GM23338 (cell line): ENCODE measurements around the gene SHISAL1. TPM values are rescaled to one million over a fixed set of nuclear protein-coding genes. Genes with fewer than 3 reads are reported as not detected.

Experiments
- ATAC-seq: fragments of 200-7000 bp; cut with Tn5 transposase; 3 replicates; pipeline ENCODE4 v1.9.1; 2020
- DNase-seq: peaks from one replicate; pipeline ENCODE4 v3.0.0-alpha.2; 2015; ENCODE audit warnings: low spot score
- H2AFZ ChIP-seq: fragments of 200-600 bp; sonication (generic); 2 replicates; pipeline ENCODE4 v1.8.0; 2016; ENCODE audit warnings: antibody characterized with exemption, mild to moderate bottlenecking, moderate library complexity
- H3F3A ChIP-seq: fragments of 200-600 bp; sonication (generic); replicated peaks from 2 replicates; pipeline ENCODE4 v1.8.0; 2017; ENCODE audit warnings: antibody characterized with exemption, mixed run types, low read depth
- H3K27ac ChIP-seq: fragments of 200-600 bp; sonication (generic); 2 replicates; pipeline ENCODE4 v1.6.1; 2016; ENCODE audit warnings: low read depth
- H3K27me3 ChIP-seq: fragments of 200-600 bp; sonication (generic); 2 replicates; pipeline ENCODE4 v1.8.0; 2016; ENCODE audit warnings: mild to moderate bottlenecking, mixed run types, moderate library complexity; ENCODE audit not compliant: insufficient read depth
- H3K36me3 ChIP-seq: fragments of 200-600 bp; sonication (generic); 2 replicates; pipeline ENCODE4 v1.8.0; 2016; ENCODE audit warnings: mild to moderate bottlenecking; ENCODE audit not compliant: insufficient read depth
- H3K4me1 ChIP-seq: fragments of 200-600 bp; sonication (generic); 2 replicates; pipeline ENCODE4 v1.8.0; 2016; ENCODE audit warnings: mild to moderate bottlenecking, moderate library complexity; ENCODE audit not compliant: insufficient read depth
- H3K4me2 ChIP-seq: fragments of 200-600 bp; sonication (generic); 2 replicates; pipeline ENCODE4 v1.7.1; 2017; ENCODE audit warnings: mixed run types
- H3K4me3 ChIP-seq: fragments of 200-600 bp; sonication (generic); 2 replicates; pipeline ENCODE4 v1.6.1; 2016; ENCODE audit warnings: mixed run types
- H3K79me2 ChIP-seq: fragments of 200-600 bp; sonication (generic); replicated peaks from 2 replicates; pipeline ENCODE4 v1.8.0; 2017; ENCODE audit warnings: mild to moderate bottlenecking; ENCODE audit not compliant: insufficient read depth
- H3K9me2 ChIP-seq: fragments of 200-600 bp; sonication (generic); 2 replicates; pipeline ENCODE4 v1.8.0; 2017; ENCODE audit not compliant: insufficient read depth
- H4K20me1 ChIP-seq: fragments of 200-600 bp; sonication (generic); replicated peaks from 2 replicates; pipeline ENCODE4 v1.8.0; 2017; ENCODE audit warnings: mild to moderate bottlenecking; ENCODE audit not compliant: insufficient read depth
- H3K27ac Mint-ChIP-seq: 2 replicates; pipeline ENCODE4 v1.8.0; 2020; ENCODE audit warnings: inconsistent platforms, mild to moderate bottlenecking, moderate library complexity, mixed read lengths
- H3K27me3 Mint-ChIP-seq: 3 replicates; pipeline ENCODE4 v1.8.0; 2022; ENCODE audit warnings: low read depth, mild to moderate bottlenecking, moderate library complexity, mixed read lengths, inconsistent platforms; ENCODE audit not compliant: insufficient read depth, poor library complexity
- H3K36me3 Mint-ChIP-seq: 3 replicates; pipeline ENCODE4 v1.8.0; 2021; ENCODE audit warnings: low read depth, mild to moderate bottlenecking, inconsistent platforms, moderate library complexity, mixed read lengths
- H3K4me1 Mint-ChIP-seq: 3 replicates; pipeline ENCODE4 v1.8.0; 2020; ENCODE audit warnings: mild to moderate bottlenecking, inconsistent platforms, mixed read lengths
- H3K4me3 Mint-ChIP-seq: 3 replicates; pipeline ENCODE4 v1.8.0; 2021; ENCODE audit warnings: moderate library complexity, mild to moderate bottlenecking, inconsistent platforms, mixed read lengths
- H3K9me3 Mint-ChIP-seq: 3 replicates; pipeline ENCODE4 v1.8.0; 2020; ENCODE audit warnings: moderate library complexity, mild to moderate bottlenecking, inconsistent platforms, mixed read lengths
- CREB1 ChIP-seq: fragments of 250-450 bp; sonication (Bioruptor Pico); IDR thresholded peaks from 2 replicates; pipeline ENCODE4 v1.5.0; 2020; ENCODE audit warnings: low read depth, mild to moderate bottlenecking, moderate library complexity
- EZH2phosphoT487 ChIP-seq: fragments of 200-600 bp; sonication (generic); IDR thresholded peaks from one replicate; pipeline ENCODE4 v1.8.1; 2018; ENCODE audit warnings: antibody characterized with exemption; ENCODE audit not compliant: unreplicated experiment
- JUNB ChIP-seq: IDR thresholded peaks from one replicate; pipeline ENCODE4 v1.6.1; 2016; ENCODE audit warnings: antibody characterized with exemption; ENCODE audit not compliant: unreplicated experiment
- POLR2AphosphoS5 ChIP-seq: IDR thresholded peaks from 2 replicates; pipeline ENCODE4 v1.6.1; 2016; ENCODE audit warnings: antibody characterized with exemption, low read depth
- STAT1 ChIP-seq: IDR thresholded peaks from one replicate; pipeline ENCODE4 v1.6.1; 2016; ENCODE audit warnings: antibody characterized with exemption; ENCODE audit not compliant: unreplicated experiment
- ZNF114 ChIP-seq: fragments of 250-450 bp; sonication (Bioruptor Pico); IDR thresholded peaks from 2 replicates; pipeline ENCODE4 v1.5.0; 2020; ENCODE audit warnings: mild to moderate bottlenecking, moderate library complexity
- polyA plus RNA-seq: library from polyadenylated mRNA; unstranded; fragments of >200 nt; fragmentation: Nextera tagmentation; extraction: Ambion mirVana; gene quantifications from 2 replicates; pipeline ENCODE4 v1.2.1, GENCODE V29; 2016
- total RNA-seq: library from RNA; depleted of rRNA; stranded (reverse); fragments of >200 nt; shearing (Covaris generic); gene quantifications from 2 replicates; pipeline ENCODE4 v1.2.3, GENCODE V29; 2014
- TF ChIP-seq, protein P1 (sequence below), 2 experiments: fragments of 200-600 bp in 1 of 2; sonication (generic) in 1 of 2; conservative IDR thresholded peaks; 2 replicates each; pipeline versions ENCODE4 v1.5.1 to v1.6.1; 2016 to 2017; ENCODE audit warnings: antibody characterized with exemption in 2 of 2, low read depth in 2 of 2, mild to moderate bottlenecking in 2 of 2, moderate library complexity in 1 of 2
- TF ChIP-seq, protein P2 (sequence below): fragments of 250-450 bp; sonication (Bioruptor Pico); IDR thresholded peaks from 2 replicates; pipeline ENCODE4 v1.5.0; 2020; ENCODE audit warnings: mild to moderate bottlenecking, moderate library complexity
- TF ChIP-seq, protein P3 (sequence below): IDR thresholded peaks from one replicate; pipeline ENCODE4 v1.6.1; 2018; ENCODE audit warnings: antibody characterized with exemption; ENCODE audit not compliant: unreplicated experiment

The SHISAL1 gene
- total and polyA plus RNA-seq, 2 experiments from 2014 or later: 0.71 to 3.4 TPM

DNA sequence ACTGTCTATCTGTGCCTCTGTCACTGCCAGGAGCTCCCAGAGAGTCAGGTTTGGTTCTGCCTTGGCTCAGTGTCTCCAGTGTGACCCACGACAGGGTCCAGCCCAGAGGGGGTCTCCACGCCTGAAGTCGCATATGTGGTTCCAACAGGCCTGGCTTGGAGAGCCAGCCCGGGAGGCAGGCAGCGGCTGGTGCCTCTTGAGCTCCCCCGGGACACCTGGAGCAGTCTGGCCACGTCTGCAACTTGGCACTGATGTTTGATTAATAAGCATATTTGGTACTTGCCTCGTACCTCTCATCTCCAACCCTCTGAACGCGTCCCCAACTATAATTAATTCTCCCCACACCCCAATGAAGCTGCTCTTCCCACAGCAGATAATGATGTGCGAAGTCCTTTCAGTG lies 31.7 kb upstream of the SHISAL1 start:
- H3K4me2 ChIP-seq: no peak overlapping the region
- Mint-ChIP-seq H3K4me1 (peaks cover 4% of the 10 kb centered on the region; the same call in 2 of the 3 replicates), H3K27me3 (peaks cover 6% of the 10 kb centered on the region), H3K27ac (no peak overlapping the region), H3K36me3 (no peaks in the 10 kb centered on the region; the same call in 2 of the 3 replicates), H3K4me3 (no peak overlapping the region), H3K9me3 (no peaks in the 10 kb centered on the region)
- no peaks in the 10 kb centered on the region for H3K27me3 ChIP-seq
- no peak overlapping the region for H2AFZ ChIP-seq
- H3K79me2 ChIP-seq: no peaks in the 10 kb centered on the region
- H4K20me1 ChIP-seq: no peaks in the 10 kb centered on the region
- H3K4me3 ChIP-seq: no peak overlapping the region
- H3K27ac ChIP-seq: no peak overlapping the region
- H3K4me1 ChIP-seq: no peaks in the 10 kb centered on the region
- ATAC-seq (no peak), DNase-seq (no peak)
- H3K9me2 ChIP-seq: no peaks in the 10 kb centered on the region
- no peaks in the 10 kb centered on the region for H3F3A ChIP-seq
- TF ChIP-seq STAT1 (no peak), CREB1 (CRISPR knock-in tag) (no peak), EZH2phosphoT487 (no peak), POLR2AphosphoS5 (no peak), JUNB (no peak), ZNF114 (CRISPR knock-in tag) (no peak)
- TF ChIP-seq, protein P1, sequence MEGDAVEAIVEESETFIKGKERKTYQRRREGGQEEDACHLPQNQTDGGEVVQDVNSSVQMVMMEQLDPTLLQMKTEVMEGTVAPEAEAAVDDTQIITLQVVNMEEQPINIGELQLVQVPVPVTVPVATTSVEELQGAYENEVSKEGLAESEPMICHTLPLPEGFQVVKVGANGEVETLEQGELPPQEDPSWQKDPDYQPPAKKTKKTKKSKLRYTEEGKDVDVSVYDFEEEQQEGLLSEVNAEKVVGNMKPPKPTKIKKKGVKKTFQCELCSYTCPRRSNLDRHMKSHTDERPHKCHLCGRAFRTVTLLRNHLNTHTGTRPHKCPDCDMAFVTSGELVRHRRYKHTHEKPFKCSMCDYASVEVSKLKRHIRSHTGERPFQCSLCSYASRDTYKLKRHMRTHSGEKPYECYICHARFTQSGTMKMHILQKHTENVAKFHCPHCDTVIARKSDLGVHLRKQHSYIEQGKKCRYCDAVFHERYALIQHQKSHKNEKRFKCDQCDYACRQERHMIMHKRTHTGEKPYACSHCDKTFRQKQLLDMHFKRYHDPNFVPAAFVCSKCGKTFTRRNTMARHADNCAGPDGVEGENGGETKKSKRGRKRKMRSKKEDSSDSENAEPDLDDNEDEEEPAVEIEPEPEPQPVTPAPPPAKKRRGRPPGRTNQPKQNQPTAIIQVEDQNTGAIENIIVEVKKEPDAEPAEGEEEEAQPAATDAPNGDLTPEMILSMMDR (conservative IDR thresholded peaks at IDR 0.05; ENCODE audit: low read depth in 2 of 2): no peak
- TF ChIP-seq, protein P2, sequence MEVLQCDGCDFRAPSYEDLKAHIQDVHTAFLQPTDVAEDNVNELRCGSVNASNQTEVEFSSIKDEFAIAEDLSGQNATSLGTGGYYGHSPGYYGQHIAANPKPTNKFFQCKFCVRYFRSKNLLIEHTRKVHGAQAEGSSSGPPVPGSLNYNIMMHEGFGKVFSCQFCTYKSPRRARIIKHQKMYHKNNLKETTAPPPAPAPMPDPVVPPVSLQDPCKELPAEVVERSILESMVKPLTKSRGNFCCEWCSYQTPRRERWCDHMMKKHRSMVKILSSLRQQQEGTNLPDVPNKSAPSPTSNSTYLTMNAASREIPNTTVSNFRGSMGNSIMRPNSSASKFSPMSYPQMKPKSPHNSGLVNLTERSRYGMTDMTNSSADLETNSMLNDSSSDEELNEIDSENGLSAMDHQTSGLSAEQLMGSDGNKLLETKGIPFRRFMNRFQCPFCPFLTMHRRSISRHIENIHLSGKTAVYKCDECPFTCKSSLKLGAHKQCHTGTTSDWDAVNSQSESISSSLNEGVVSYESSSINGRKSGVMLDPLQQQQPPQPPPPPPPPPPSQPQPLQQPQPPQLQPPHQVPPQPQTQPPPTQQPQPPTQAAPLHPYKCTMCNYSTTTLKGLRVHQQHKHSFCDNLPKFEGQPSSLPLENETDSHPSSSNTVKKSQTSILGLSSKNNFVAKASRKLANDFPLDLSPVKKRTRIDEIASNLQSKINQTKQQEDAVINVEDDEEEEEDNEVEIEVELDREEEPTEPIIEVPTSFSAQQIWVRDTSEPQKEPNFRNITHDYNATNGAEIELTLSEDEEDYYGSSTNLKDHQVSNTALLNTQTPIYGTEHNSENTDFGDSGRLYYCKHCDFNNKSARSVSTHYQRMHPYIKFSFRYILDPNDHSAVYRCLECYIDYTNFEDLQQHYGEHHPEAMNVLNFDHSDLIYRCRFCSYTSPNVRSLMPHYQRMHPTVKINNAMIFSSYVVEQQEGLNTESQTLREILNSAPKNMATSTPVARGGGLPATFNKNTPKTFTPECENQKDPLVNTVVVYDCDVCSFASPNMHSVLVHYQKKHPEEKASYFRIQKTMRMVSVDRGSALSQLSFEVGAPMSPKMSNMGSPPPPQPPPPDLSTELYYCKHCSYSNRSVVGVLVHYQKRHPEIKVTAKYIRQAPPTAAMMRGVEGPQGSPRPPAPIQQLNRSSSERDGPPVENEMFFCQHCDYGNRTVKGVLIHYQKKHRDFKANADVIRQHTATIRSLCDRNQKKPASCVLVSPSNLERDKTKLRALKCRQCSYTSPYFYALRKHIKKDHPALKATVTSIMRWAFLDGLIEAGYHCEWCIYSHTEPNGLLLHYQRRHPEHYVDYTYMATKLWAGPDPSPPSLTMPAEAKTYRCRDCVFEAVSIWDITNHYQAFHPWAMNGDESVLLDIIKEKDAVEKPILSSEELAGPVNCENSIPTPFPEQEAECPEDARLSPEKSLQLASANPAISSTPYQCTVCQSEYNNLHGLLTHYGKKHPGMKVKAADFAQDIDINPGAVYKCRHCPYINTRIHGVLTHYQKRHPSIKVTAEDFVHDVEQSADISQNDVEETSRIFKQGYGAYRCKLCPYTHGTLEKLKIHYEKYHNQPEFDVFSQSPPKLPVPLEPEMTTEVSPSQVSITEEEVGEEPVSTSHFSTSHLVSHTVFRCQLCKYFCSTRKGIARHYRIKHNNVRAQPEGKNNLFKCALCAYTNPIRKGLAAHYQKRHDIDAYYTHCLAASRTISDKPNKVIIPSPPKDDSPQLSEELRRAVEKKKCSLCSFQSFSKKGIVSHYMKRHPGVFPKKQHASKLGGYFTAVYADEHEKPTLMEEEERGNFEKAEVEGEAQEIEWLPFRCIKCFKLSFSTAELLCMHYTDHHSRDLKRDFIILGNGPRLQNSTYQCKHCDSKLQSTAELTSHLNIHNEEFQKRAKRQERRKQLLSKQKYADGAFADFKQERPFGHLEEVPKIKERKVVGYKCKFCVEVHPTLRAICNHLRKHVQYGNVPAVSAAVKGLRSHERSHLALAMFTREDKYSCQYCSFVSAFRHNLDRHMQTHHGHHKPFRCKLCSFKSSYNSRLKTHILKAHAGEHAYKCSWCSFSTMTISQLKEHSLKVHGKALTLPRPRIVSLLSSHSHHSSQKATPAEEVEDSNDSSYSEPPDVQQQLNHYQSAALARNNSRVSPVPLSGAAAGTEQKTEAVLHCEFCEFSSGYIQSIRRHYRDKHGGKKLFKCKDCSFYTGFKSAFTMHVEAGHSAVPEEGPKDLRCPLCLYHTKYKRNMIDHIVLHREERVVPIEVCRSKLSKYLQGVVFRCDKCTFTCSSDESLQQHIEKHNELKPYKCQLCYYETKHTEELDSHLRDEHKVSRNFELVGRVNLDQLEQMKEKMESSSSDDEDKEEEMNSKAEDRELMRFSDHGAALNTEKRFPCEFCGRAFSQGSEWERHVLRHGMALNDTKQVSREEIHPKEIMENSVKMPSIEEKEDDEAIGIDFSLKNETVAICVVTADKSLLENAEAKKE (CRISPR knock-in tag): no peak
- TF ChIP-seq, protein P3, sequence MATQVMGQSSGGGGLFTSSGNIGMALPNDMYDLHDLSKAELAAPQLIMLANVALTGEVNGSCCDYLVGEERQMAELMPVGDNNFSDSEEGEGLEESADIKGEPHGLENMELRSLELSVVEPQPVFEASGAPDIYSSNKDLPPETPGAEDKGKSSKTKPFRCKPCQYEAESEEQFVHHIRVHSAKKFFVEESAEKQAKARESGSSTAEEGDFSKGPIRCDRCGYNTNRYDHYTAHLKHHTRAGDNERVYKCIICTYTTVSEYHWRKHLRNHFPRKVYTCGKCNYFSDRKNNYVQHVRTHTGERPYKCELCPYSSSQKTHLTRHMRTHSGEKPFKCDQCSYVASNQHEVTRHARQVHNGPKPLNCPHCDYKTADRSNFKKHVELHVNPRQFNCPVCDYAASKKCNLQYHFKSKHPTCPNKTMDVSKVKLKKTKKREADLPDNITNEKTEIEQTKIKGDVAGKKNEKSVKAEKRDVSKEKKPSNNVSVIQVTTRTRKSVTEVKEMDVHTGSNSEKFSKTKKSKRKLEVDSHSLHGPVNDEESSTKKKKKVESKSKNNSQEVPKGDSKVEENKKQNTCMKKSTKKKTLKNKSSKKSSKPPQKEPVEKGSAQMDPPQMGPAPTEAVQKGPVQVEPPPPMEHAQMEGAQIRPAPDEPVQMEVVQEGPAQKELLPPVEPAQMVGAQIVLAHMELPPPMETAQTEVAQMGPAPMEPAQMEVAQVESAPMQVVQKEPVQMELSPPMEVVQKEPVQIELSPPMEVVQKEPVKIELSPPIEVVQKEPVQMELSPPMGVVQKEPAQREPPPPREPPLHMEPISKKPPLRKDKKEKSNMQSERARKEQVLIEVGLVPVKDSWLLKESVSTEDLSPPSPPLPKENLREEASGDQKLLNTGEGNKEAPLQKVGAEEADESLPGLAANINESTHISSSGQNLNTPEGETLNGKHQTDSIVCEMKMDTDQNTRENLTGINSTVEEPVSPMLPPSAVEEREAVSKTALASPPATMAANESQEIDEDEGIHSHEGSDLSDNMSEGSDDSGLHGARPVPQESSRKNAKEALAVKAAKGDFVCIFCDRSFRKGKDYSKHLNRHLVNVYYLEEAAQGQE: no peak
- no peaks in the 10 kb centered on the region for H3K36me3 ChIP-seq
